Progenitor cell of endocrine pancreas (in vitro differentiated cells): Measurements from ENCODE around the gene UTP11. TPM values are rescaled to one million over a fixed set of nuclear protein-coding genes. Genes with fewer than 3 reads are reported as not detected.
A peak's percentile ranks its signal among the peaks of the same experiment; 100 is the strongest.

ENCODE experiments used
- DNase-seq: peaks from one replicate; pipeline ENCODE4 v3.0.0; 2021; ENCODE audit warnings: low spot score; ENCODE audit not compliant: unreplicated experiment
- H3K27ac Mint-ChIP-seq: 2 replicates; pipeline ENCODE4 v1.8.0; 2021; ENCODE audit warnings: mild to moderate bottlenecking, moderate library complexity, mixed read lengths
- H3K27me3 Mint-ChIP-seq: 2 replicates; pipeline ENCODE4 v1.8.0; 2021; ENCODE audit warnings: mixed read lengths
- H3K36me3 Mint-ChIP-seq: 2 replicates; pipeline ENCODE4 v1.8.0; 2022; ENCODE audit warnings: mixed read lengths; ENCODE audit not compliant: insufficient read depth
- H3K4me1 Mint-ChIP-seq: 2 replicates; pipeline ENCODE4 v1.8.0; 2021; ENCODE audit warnings: low read depth, mixed read lengths
- H3K4me3 Mint-ChIP-seq: 2 replicates; pipeline ENCODE4 v1.8.0; 2021; ENCODE audit warnings: low read depth, mild to moderate bottlenecking, moderate library complexity, mixed read lengths
- H3K9me3 Mint-ChIP-seq: 2 replicates; pipeline ENCODE4 v1.8.0; 2021; ENCODE audit warnings: low read depth, mixed read lengths
- total RNA-seq: library from RNA; stranded (reverse); gene quantifications from 2 replicates; pipeline ENCODE4 v1.2.1, GENCODE V29; 2021
- TF ChIP-seq, protein P1 (sequence below): fragments of 200-600 bp; sonication (generic); IDR thresholded peaks from one replicate; pipeline ENCODE4 v1.5.0; 2021; ENCODE audit warnings: antibody characterized with exemption, mild to moderate bottlenecking; ENCODE audit not compliant: unreplicated experiment

UTP11 gene
- total RNA-seq, 1 donor from 2014 or later = 23.8 TPM

DNA sequence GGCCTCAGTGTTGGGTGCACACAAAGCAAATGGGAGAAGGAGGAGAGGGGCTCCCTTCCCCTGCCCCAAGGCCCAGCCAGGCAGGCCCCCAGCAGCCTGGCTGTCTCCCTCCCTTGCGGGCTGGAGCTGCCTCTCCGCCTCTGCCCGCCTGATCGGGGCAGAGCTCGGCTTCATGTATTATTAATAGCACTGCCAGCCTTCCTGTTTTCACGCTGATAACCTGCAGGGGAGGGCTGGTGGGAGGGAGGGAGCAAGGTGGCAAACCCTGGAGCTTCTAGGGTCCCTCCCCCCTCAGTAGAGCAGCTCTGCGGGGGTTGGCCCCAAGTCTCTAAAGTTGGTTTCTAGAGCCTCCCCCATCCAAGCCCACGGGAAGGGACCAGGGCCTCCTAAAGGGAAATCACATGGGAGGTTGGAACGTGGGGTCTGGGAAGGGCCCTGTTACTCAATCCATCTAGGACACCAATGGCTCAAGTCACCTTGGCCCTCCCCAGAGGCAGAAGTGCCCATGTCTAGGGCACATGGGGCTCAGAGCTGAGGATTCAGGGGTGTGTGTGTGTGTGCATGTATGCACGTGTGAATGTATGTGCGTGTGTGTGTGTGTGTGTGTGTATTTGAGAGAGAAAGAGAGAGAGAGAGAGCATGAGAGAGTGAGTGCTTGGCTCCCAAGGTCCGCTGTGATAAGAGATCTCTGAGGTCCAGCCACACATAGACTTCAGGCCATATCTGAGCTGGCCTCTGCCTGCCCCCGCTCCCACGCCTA is 55.9 kb downstream of the UTP11 start:
- DNase-seq = no peak
- Mint-ChIP-seq H3K36me3 (no peaks in the 10 kb centered on the region), H3K9me3 (no peaks in the 10 kb centered on the region), H3K4me1 (peaks cover 2% of the 10 kb centered on the region), H3K27me3 (peaks cover 42% of the 10 kb centered on the region), H3K4me3 (no peak overlapping the region), H3K27ac (no peak overlapping the region)
- TF ChIP-seq, protein P1, sequence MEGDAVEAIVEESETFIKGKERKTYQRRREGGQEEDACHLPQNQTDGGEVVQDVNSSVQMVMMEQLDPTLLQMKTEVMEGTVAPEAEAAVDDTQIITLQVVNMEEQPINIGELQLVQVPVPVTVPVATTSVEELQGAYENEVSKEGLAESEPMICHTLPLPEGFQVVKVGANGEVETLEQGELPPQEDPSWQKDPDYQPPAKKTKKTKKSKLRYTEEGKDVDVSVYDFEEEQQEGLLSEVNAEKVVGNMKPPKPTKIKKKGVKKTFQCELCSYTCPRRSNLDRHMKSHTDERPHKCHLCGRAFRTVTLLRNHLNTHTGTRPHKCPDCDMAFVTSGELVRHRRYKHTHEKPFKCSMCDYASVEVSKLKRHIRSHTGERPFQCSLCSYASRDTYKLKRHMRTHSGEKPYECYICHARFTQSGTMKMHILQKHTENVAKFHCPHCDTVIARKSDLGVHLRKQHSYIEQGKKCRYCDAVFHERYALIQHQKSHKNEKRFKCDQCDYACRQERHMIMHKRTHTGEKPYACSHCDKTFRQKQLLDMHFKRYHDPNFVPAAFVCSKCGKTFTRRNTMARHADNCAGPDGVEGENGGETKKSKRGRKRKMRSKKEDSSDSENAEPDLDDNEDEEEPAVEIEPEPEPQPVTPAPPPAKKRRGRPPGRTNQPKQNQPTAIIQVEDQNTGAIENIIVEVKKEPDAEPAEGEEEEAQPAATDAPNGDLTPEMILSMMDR = no peak

DNA sequence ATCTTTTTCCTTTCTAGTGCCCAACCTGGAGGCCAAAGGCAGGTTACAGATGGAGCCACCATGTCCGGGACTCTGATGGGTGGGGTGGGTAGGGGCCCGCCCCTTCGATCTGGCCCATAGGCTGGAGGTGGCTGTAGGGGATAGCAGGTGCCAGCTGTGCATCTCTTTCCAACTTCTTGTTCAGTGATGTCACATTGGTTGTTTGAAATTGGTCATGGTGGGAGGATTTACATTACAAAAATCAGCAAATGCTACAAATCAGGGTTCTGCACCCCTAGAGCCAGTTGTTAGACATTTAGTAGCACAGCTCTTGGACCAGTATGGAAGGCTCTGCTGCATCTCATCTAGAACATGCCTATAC is 56.4 kb downstream of the UTP11 start:
- peaks cover 48% of the 10 kb centered on the region for H3K27me3 Mint-ChIP-seq

DNA sequence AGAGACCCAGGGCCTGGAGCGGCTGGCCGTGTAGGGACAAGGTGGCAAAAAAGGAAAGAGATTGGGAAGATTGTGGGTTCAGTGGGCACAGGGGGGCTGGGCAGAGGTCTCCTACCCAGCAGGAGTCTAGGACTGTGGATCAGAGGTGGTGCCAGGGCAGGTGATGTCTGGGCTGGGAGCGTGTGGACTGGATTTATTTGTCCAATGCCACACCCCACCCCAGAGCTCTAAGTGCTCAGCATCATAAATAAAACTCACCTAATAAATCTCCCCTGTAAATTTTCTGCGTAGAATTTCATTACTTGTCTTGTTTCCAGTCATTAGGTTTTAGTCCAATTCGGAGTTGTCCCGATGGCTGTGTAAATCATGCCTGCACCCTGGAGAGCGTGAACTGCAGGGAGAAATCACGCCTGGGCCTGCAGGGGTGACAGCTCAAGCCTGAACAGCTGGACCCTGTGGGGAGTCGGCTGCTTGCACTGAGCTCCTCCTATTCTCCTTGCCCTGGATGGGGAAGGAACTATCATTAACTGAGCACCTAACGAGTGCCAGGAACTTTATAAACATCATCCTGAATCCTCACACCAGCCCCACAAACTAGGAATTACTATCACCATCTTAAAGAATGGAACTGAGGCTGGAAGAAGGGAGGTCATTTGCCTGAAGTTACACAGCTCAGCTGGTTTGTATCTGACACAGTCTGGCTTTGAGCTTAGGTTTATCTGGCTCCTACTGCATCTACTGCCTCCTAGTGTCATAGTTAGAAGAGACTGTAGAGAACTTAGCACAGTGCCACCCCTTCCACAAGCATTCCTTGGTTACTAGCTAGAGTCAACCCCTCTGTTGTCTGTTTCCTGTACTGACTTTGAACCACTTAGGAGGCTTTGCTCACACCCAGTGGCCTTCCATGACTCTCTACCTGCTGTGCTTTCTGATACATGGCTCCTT is 59.0 kb downstream of the UTP11 start:
- Mint-ChIP-seq H3K27ac (no peak overlapping the region), H3K27me3 (peaks cover 44% of the 10 kb centered on the region), H3K36me3 (no peaks in the 10 kb centered on the region), H3K4me3 (no peak overlapping the region), H3K4me1 (peaks cover 4% of the 10 kb centered on the region), H3K9me3 (no peaks in the 10 kb centered on the region)
- DNase-seq = no peak
- TF ChIP-seq, protein P1 = peak; percentile 18

More for the DNA sequence above, 56.4 kb downstream of the UTP11 start:
- Mint-ChIP-seq H3K27ac (no peak overlapping the region), H3K4me1 (peaks cover 4% of the 10 kb centered on the region), H3K36me3 (no peaks in the 10 kb centered on the region), H3K4me3 (no peak overlapping the region), H3K9me3 (no peaks in the 10 kb centered on the region)
- TF ChIP-seq, protein P1 = no peak
- DNase-seq = no peak

DNA sequence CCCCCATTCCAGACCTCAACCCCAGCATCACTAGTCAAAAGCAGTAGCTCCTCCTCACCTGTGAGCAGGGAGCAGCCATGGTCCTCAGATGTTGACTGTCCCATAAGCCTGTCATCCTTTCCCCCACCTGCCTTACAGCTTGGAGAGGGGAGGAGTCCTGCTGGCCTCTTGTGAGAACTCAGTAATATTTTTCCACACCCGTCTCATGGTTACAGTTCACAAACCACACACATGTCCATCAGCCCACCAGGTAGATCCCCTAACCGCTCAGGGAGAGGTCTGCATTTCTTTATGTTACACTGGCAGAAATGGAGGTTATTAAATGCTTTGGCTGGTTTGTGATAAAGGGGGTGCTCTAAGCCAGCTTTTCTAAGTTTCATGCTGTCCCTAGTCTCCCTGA is 60.3 kb downstream of the UTP11 start:
- no peak for DNase-seq
- Mint-ChIP-seq H3K4me3 (no peak overlapping the region), H3K4me1 (peaks cover 4% of the 10 kb centered on the region), H3K27ac (no peak overlapping the region), H3K9me3 (no peaks in the 10 kb centered on the region), H3K36me3 (no peaks in the 10 kb centered on the region), H3K27me3 (peaks cover 38% of the 10 kb centered on the region)
- TF ChIP-seq, protein P1 = no peak

DNA sequence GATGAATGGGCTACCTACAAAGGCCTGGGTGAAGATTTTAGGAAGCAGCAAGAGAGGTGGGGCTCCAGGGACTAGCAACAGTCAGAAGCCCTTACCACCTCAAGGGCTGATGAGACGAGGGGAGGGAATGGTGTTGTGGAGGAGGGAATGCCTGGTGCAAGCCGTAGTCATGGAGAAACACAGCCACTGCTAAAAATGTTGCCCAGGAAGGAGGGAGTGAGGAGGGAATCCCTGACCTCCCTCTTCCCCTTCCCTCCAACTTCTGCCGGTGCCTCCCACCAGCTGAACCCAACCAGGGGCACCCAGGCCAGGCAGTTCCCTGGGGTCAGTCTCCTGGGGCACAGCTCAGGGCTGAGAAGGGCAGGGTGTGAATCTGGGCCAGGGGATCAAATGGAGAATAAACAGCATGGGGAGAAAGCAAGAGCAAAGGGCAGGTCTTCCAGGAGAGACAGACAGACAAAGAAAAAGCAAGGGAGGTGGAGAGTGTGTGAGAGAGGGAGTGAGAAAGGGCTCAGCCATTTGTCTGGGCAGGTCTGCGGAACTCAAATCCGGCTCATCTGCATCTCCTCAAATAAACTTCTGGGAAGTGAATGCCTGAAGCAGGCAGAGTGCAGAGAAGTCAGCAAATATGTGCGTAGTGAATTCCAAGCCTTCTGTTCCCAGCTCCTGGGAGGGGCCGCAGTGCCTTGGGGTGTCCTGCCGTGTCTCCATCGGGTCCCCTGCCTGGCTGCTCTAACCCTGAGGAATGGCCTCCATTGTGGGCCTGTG is 61.2 kb downstream of the UTP11 start:
- Mint-ChIP-seq H3K36me3 (no peaks in the 10 kb centered on the region), H3K27ac (no peak overlapping the region), H3K4me3 (no peak overlapping the region), H3K27me3 (peaks cover 34% of the 10 kb centered on the region), H3K9me3 (no peaks in the 10 kb centered on the region), H3K4me1 (peaks cover 4% of the 10 kb centered on the region)
- no peak for DNase-seq
- TF ChIP-seq, protein P1 = no peak
